IMR-90 (cell line): ENCODE results near the gene NAP1L5. TPM values are rescaled to one million over a fixed set of nuclear protein-coding genes. Genes with fewer than 3 reads are reported as not detected.

Experiments used
- ATAC-seq: fragments of 200-7000 bp; cut with Tn5 transposase; 2 replicates; pipeline ENCODE4 v1.9.1; 2020; ENCODE audit warnings: low read depth, mild to moderate bottlenecking, moderate library complexity
- BruUV-seq: library from RNA; stranded (reverse); fragments of 400-500 nt; replicated peaks from 2 replicates; lab custom pipeline; 2021; lab: Mats Ljungman, UMichigan
- CTCF ChIA-PET: fragments of 300-600 bp; formaldehyde crosslinking; extraction: SDS; loops from one replicate; lab custom pipeline; 2021; ENCODE audit warnings: antibody characterized with exemption; lab: Yijun Ruan, JAX
- POLR2A ChIA-PET: fragments of 300-600 bp; sonication (Branson Sonifier 250); formaldehyde crosslinking; loops from one replicate; lab custom pipeline; 2022; ENCODE audit warnings: antibody characterized with exemption; ENCODE audit not compliant: unreplicated experiment; lab: Charles Lee
- DNase-seq: peaks from one replicate; pipeline ENCODE4 v3.0.0; 2013
- H2AFZ ChIP-seq: replicated peaks from 2 replicates; pipeline ENCODE3; 2013; ENCODE audit warnings: low read length, mild to moderate bottlenecking; ENCODE audit not compliant: poor library complexity
- H2AK5ac ChIP-seq: 2 replicates; pipeline ENCODE4 v1.6.1; 2013; ENCODE audit warnings: low read depth, low read length, inconsistent platforms
- H2AK9ac ChIP-seq: replicated peaks from 2 replicates; pipeline ENCODE3; 2013; ENCODE audit warnings: mild to moderate bottlenecking, low read depth, low read length, moderate library complexity; ENCODE audit not compliant: poor library complexity
- H2BK120ac ChIP-seq: 2 replicates; pipeline ENCODE4 v1.6.1; 2013; ENCODE audit warnings: low read depth, low read length, inconsistent platforms
- H2BK15ac ChIP-seq: 3 replicates; pipeline ENCODE4 v1.6.1; 2013; ENCODE audit warnings: low read depth, low read length, inconsistent platforms
- H2BK20ac ChIP-seq: 2 replicates; pipeline ENCODE4 v1.6.1; 2013; ENCODE audit warnings: low read depth, mild to moderate bottlenecking, inconsistent platforms, low read length, moderate library complexity
- H2BK5ac ChIP-seq: 2 replicates; pipeline ENCODE4 v1.6.1; 2013; ENCODE audit warnings: mild to moderate bottlenecking, low read depth, low read length, inconsistent platforms; ENCODE audit not compliant: poor library complexity, severe bottlenecking
- H3K14ac ChIP-seq: replicated peaks from 2 replicates; pipeline ENCODE4 v1.6.1; 2013; ENCODE audit warnings: low read depth, low read length, inconsistent platforms
- H3K18ac ChIP-seq: 2 replicates; pipeline ENCODE4 v1.6.1; 2013; ENCODE audit warnings: low read depth, low read length, control low read depth
- H3K23ac ChIP-seq: 2 replicates; pipeline ENCODE4 v1.6.1; 2013; ENCODE audit warnings: low read depth, low read length, inconsistent platforms
- H3K27ac ChIP-seq: 2 replicates; pipeline ENCODE4 v1.5.1; 2013; ENCODE audit warnings: mild to moderate bottlenecking, control low read depth, low read length; ENCODE audit not compliant: insufficient read depth
- H3K27me3 ChIP-seq: 2 replicates; pipeline ENCODE4 v1.6.1; 2013; ENCODE audit warnings: low read length; ENCODE audit not compliant: control insufficient read depth, insufficient read depth
- H3K36me3 ChIP-seq: 2 replicates; pipeline ENCODE4 v1.6.1; 2013; ENCODE audit warnings: low read length, mixed read lengths; ENCODE audit not compliant: control insufficient read depth, insufficient read depth
- H3K4ac ChIP-seq: 2 replicates; pipeline ENCODE4 v1.6.1; 2013; ENCODE audit warnings: low read depth, low read length, inconsistent platforms
- H3K4me1 ChIP-seq: 2 replicates; pipeline ENCODE4 v1.6.1; 2013; ENCODE audit warnings: low read length, mixed read lengths; ENCODE audit not compliant: control insufficient read depth, insufficient read depth
- H3K4me2 ChIP-seq: 2 replicates; pipeline ENCODE4 v1.6.1; 2013; ENCODE audit warnings: low read depth, mild to moderate bottlenecking, control low read depth, low read length, moderate library complexity
- H3K4me3 ChIP-seq: 2 replicates; pipeline ENCODE4 v1.5.1; 2013; ENCODE audit warnings: low read depth, mild to moderate bottlenecking, control low read depth, low read length, moderate library complexity; ENCODE audit not compliant: insufficient read depth
- H3K56ac ChIP-seq: 2 replicates; pipeline ENCODE4 v1.6.1; 2013; ENCODE audit warnings: low read length, inconsistent platforms; ENCODE audit not compliant: insufficient read depth; ENCODE audit errors: extremely low read depth
- H3K79me1 ChIP-seq, 2 experiments: 2 replicates each; pipeline ENCODE4 v1.6.1; 2013; ENCODE audit warnings: low read length in 2 of 2, inconsistent platforms in 1 of 2, low read depth in 1 of 2
- H3K9ac ChIP-seq: 2 replicates; pipeline ENCODE4 v1.6.1; 2013; ENCODE audit warnings: low read depth, low read length, control low read depth
- H3K9me1 ChIP-seq: 2 replicates; pipeline ENCODE4 v1.6.1; 2013; ENCODE audit warnings: low read length, inconsistent platforms; ENCODE audit not compliant: insufficient read depth
- H3K9me3 ChIP-seq: 2 replicates; pipeline ENCODE4 v1.6.1; 2013; ENCODE audit warnings: low read length; ENCODE audit not compliant: control insufficient read depth, insufficient read depth
- H4K20me1 ChIP-seq: 2 replicates; pipeline ENCODE4 v1.6.1; 2013; ENCODE audit warnings: low read length, inconsistent platforms; ENCODE audit not compliant: insufficient read depth
- H4K5ac ChIP-seq: 2 replicates; pipeline ENCODE4 v1.6.1; 2013; ENCODE audit warnings: mild to moderate bottlenecking, low read depth, low read length, control low read depth
- H4K8ac ChIP-seq, 2 experiments: 2 replicates each; pipeline ENCODE4 v1.6.1; 2013; ENCODE audit warnings: low read depth in 2 of 2, low read length in 2 of 2, control low read depth in 1 of 2, inconsistent platforms in 1 of 2
- H4K91ac ChIP-seq: 2 replicates; pipeline ENCODE4 v1.6.1; 2013; ENCODE audit warnings: low read depth, low read length, inconsistent platforms; ENCODE audit not compliant: insufficient read depth
- BHLHE40 ChIP-seq: fragments of 150-350 bp; IDR thresholded peaks from 2 replicates; pipeline ENCODE4 v1.6.1; 2016; ENCODE audit warnings: mild to moderate bottlenecking, low read depth, low read length
- CEBPB ChIP-seq: IDR thresholded peaks from 2 replicates; pipeline ENCODE4 v1.6.1; 2012; ENCODE audit warnings: low read depth, low read length, improper control_type of control experiment
- CHD1 ChIP-seq: IDR thresholded peaks from 2 replicates; pipeline ENCODE4 v1.6.1; 2012; ENCODE audit warnings: low read depth, low read length, improper control_type of control experiment
- ELK1 ChIP-seq: fragments of 150-350 bp; IDR thresholded peaks from 2 replicates; pipeline ENCODE4 v1.6.1; 2016; ENCODE audit warnings: low read depth, mild to moderate bottlenecking, low read length, moderate library complexity, borderline replicate concordance
- FOS ChIP-seq: fragments of 150-350 bp; IDR thresholded peaks from 2 replicates; pipeline ENCODE4 v1.6.1; 2016; ENCODE audit warnings: low read depth, low read length
- MAFK ChIP-seq: IDR thresholded peaks from 2 replicates; pipeline ENCODE4 v1.6.1; 2012; ENCODE audit warnings: low read depth, low read length, improper control_type of control experiment
- MAZ ChIP-seq: IDR thresholded peaks from 2 replicates; pipeline ENCODE4 v1.6.1; 2012; ENCODE audit warnings: low read depth, mild to moderate bottlenecking, low read length, improper control_type of control experiment, moderate library complexity, borderline replicate concordance
- MXI1 ChIP-seq: IDR thresholded peaks from 2 replicates; pipeline ENCODE4 v1.6.1; 2012; ENCODE audit warnings: low read depth, mild to moderate bottlenecking, low read length, moderate library complexity, borderline replicate concordance
- NFE2L2 ChIP-seq: fragments of 150-350 bp; IDR thresholded peaks from 2 replicates; pipeline ENCODE4 v1.6.1; 2016; ENCODE audit warnings: low read depth, mild to moderate bottlenecking, low read length
- POLR2A ChIP-seq: IDR thresholded peaks from 2 replicates; pipeline ENCODE4 v1.6.1; 2012; ENCODE audit warnings: mild to moderate bottlenecking, low read depth, low read length
- RAD21 ChIP-seq: IDR thresholded peaks from 2 replicates; pipeline ENCODE4 v1.6.1; 2012; ENCODE audit warnings: low read length, improper control_type of control experiment
- RCOR1 ChIP-seq: IDR thresholded peaks from 2 replicates; pipeline ENCODE4 v1.6.1; 2012; ENCODE audit warnings: mild to moderate bottlenecking, low read length, improper control_type of control experiment; ENCODE audit not compliant: insufficient replicate concordance
- RFX5 ChIP-seq: IDR thresholded peaks from 2 replicates; pipeline ENCODE4 v1.8.0; 2012; ENCODE audit warnings: low read depth, mild to moderate bottlenecking, low read length, moderate library complexity
- SMC3 ChIP-seq: fragments of 150-350 bp; IDR thresholded peaks from 2 replicates; pipeline ENCODE4 v1.6.1; 2016; ENCODE audit warnings: low read depth, mild to moderate bottlenecking, antibody characterized with exemption, low read length, moderate library complexity
- WGBS, 2 experiments: methylation state at CpG; one replicate each; pipeline versions ENCODE4 v1.1.5 to v1.1.7; 2013; ENCODE audit warnings: missing lambda C conversion rate in 2 of 2; ENCODE audit not compliant: insufficient read length in 1 of 2; ENCODE audit errors: extremely low coverage in 2 of 2; 5-methylcytosine and 5-hydroxymethylcytosine counted together
- dilution Hi-C: fragments of 300-500 bp; cut with HindIII; formaldehyde crosslinking; loops from one replicate; pipeline ENCODE4 v1.14.3; 2018; ENCODE audit warnings: low sequenced_read_pairs; ENCODE audit not compliant: unreplicated experiment
- in situ Hi-C: fragments of 300-500 bp; cut with MboI; formaldehyde crosslinking; loops from 3 replicates; pipeline ENCODE4 v1.14.3; 2019; ENCODE audit warnings: low sequenced_read_pairs, inconsistent platforms, mixed read lengths
- intact Hi-C: fragments of 100-400 bp; cut with micrococcal nuclease; formaldehyde crosslinking; loops from 2 replicates; pipeline ENCODE4 v1.10.0; 2022
- polyA plus RNA-seq, 3 experiments: library from polyadenylated mRNA; depleted of rRNA; stranded (reverse); fragments of >200 nt; gene quantifications; 2 replicates each; pipeline ENCODE4 v1.2.3, GENCODE V29; 2012; ENCODE audit warnings: low replicate concordance in 1 of 3
- total RNA-seq: library from RNA; depleted of rRNA; stranded (reverse); fragments of >200 nt; gene quantifications from 2 replicates; pipeline ENCODE4 v1.2.3, GENCODE V29; 2012
- TF ChIP-seq, protein P1 (sequence below): conservative IDR thresholded peaks from 2 replicates; pipeline ENCODE4 v1.5.1; 2012; ENCODE audit warnings: mild to moderate bottlenecking, low read depth, low read length, improper control_type of control experiment
- TF ChIP-seq, protein P2 (sequence below): fragments of 150-350 bp; IDR thresholded peaks from 2 replicates; pipeline ENCODE4 v1.6.1; 2017; ENCODE audit warnings: mild to moderate bottlenecking, antibody characterized with exemption, low read length, low read depth

The NAP1L5 gene
- total and polyA plus RNA-seq, 2 of the 4 experiments (the other 2 are of a cell fraction) = 3.9 to 5.3 TPM

GRCh38 chr4:88702782-88703181 lies 5.2 kb upstream of the NAP1L5 start:
- Histone ChIP-seq H3K18ac (no peak overlapping the region), H3K14ac (no peak overlapping the region), H3K4ac (no peak overlapping the region), H4K91ac (no peak overlapping the region), H3K56ac (no peak overlapping the region), H2AK5ac (no peak overlapping the region), H3K4me1 (peaks cover 10% of the 10 kb centered on the region), H2AFZ (no peak overlapping the region), H3K9me3 (no peaks in the 10 kb centered on the region), H4K20me1 (no peaks in the 10 kb centered on the region), H3K4me2 (no peak overlapping the region), H3K79me1 (no peaks in the 10 kb centered on the region), H3K23ac (no peak overlapping the region), H3K27me3 (no peaks in the 10 kb centered on the region), H4K5ac (no peak overlapping the region), H4K8ac (no peak overlapping the region), H3K9me1 (peaks cover 4% of the 10 kb centered on the region; the same call in 1 of the 2 replicates), H3K27ac (no peak overlapping the region), H3K36me3 (no peaks in the 10 kb centered on the region; the same call in 1 of the 2 replicates), H3K9ac (no peak overlapping the region), H2AK9ac (no peak overlapping the region), H2BK5ac (no peak overlapping the region), H2BK20ac (no peak overlapping the region), H2BK120ac (no peak overlapping the region), H2BK15ac (no peak overlapping the region), H3K4me3 (no peak overlapping the region)
- ChIA-PET POLR2A (no interaction called here), CTCF (interaction anchor here (1.1 kb wide), 1 partner anchor 347 kb away, joined by 5 read pairs; no protein-coding TSS in a partner anchor)
- no peak for ATAC-seq
- DNase-seq = peak; percentile 23
- dilution Hi-C loops = no loop called here
- BruUV-seq = no TSS peak
- TF ChIP-seq ELK1 (no peak), BHLHE40 (no peak), RCOR1 (no peak), RAD21 (no peak), CHD1 (no peak), NFE2L2 (no peak), MAZ (no peak), RFX5 (no peak), CEBPB (no peak), POLR2A (no peak), SMC3 (no peak), MXI1 (no peak), FOS (no peak), MAFK (no peak)
- TF ChIP-seq, protein P1, sequence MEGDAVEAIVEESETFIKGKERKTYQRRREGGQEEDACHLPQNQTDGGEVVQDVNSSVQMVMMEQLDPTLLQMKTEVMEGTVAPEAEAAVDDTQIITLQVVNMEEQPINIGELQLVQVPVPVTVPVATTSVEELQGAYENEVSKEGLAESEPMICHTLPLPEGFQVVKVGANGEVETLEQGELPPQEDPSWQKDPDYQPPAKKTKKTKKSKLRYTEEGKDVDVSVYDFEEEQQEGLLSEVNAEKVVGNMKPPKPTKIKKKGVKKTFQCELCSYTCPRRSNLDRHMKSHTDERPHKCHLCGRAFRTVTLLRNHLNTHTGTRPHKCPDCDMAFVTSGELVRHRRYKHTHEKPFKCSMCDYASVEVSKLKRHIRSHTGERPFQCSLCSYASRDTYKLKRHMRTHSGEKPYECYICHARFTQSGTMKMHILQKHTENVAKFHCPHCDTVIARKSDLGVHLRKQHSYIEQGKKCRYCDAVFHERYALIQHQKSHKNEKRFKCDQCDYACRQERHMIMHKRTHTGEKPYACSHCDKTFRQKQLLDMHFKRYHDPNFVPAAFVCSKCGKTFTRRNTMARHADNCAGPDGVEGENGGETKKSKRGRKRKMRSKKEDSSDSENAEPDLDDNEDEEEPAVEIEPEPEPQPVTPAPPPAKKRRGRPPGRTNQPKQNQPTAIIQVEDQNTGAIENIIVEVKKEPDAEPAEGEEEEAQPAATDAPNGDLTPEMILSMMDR = no peak
- TF ChIP-seq, protein P2, sequence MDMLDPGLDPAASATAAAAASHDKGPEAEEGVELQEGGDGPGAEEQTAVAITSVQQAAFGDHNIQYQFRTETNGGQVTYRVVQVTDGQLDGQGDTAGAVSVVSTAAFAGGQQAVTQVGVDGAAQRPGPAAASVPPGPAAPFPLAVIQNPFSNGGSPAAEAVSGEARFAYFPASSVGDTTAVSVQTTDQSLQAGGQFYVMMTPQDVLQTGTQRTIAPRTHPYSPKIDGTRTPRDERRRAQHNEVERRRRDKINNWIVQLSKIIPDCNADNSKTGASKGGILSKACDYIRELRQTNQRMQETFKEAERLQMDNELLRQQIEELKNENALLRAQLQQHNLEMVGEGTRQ = no peak
- in situ Hi-C loops = no loop called here
- intact Hi-C loops = no loop called here
- 0% methylated on average over 1 of the region's 2 CpGs; no CpG with 5 or more reads in 1 of the 2 experiments for WGBS, 2 experiments
